Caco-2 (cell line): ENCODE measurements around the gene MRPS18A. TPM values are rescaled to one million over a fixed set of nuclear protein-coding genes. Genes with fewer than 3 reads are reported as not detected.

Source experiments
- BruUV-seq: library from RNA; stranded (reverse); fragments of 400-500 nt; replicated peaks from 2 replicates; lab custom pipeline; 2021; lab: Mats Ljungman, UMichigan
- CTCF ChIA-PET: fragments of 300-600 bp; sonication (Branson Sonifier 250); formaldehyde crosslinking; loops from one replicate; lab custom pipeline; 2022; ENCODE audit warnings: antibody characterized with exemption; lab: Charles Lee
- POLR2A ChIA-PET: fragments of 300-600 bp; sonication (Branson Sonifier 250); formaldehyde crosslinking; loops from one replicate; lab custom pipeline; 2022; ENCODE audit warnings: antibody characterized with exemption; lab: Charles Lee
- DNase-seq, 2 experiments: peaks; one replicate each; pipeline versions ENCODE4 v3.0.0 to v3.0.0-alpha.2; 2020 to 2022
- H3K27me3 ChIP-seq: replicated peaks from 2 replicates; pipeline ENCODE4 v1.6.0; 2011; ENCODE audit warnings: low read length; ENCODE audit not compliant: control insufficient read depth, insufficient read depth
- H3K36me3 ChIP-seq: 2 replicates; pipeline ENCODE4 v1.5.1; 2011; ENCODE audit warnings: low read length; ENCODE audit not compliant: control insufficient read depth, insufficient read depth
- H3K4me1 ChIP-seq: fragments of 250-450 bp; sonication (Bioruptor Pico); 2 replicates; pipeline ENCODE4 v1.5.1; 2020; ENCODE audit warnings: mild to moderate bottlenecking
- H3K4me3 ChIP-seq: 2 replicates; pipeline ENCODE4 v1.5.1; 2011; ENCODE audit warnings: low read depth, mild to moderate bottlenecking, control low read depth, low read length
- H3K9me3 ChIP-seq: fragments of 250-450 bp; sonication (Bioruptor Pico); 2 replicates; pipeline ENCODE4 v1.5.1; 2020; ENCODE audit warnings: mild to moderate bottlenecking, moderate library complexity
- H3K27ac Mint-ChIP-seq: one replicate; pipeline ENCODE4 v1.8.0; 2022; ENCODE audit warnings: mixed read lengths; ENCODE audit not compliant: unreplicated experiment
- H3K27me3 Mint-ChIP-seq: one replicate; pipeline ENCODE4 v1.8.0; 2022; ENCODE audit warnings: mixed read lengths; ENCODE audit not compliant: insufficient read depth, unreplicated experiment
- H3K36me3 Mint-ChIP-seq: one replicate; pipeline ENCODE4 v1.8.0; 2022; ENCODE audit warnings: mild to moderate bottlenecking, mixed read lengths; ENCODE audit not compliant: insufficient read depth, unreplicated experiment
- H3K4me1 Mint-ChIP-seq: one replicate; pipeline ENCODE4 v1.8.0; 2022; ENCODE audit warnings: low read depth, mixed read lengths; ENCODE audit not compliant: unreplicated experiment
- H3K4me3 Mint-ChIP-seq: one replicate; pipeline ENCODE4 v1.8.0; 2022; ENCODE audit warnings: mild to moderate bottlenecking, moderate library complexity, mixed read lengths; ENCODE audit not compliant: unreplicated experiment
- H3K9me3 Mint-ChIP-seq: one replicate; pipeline ENCODE4 v1.8.0; 2022; ENCODE audit warnings: mixed read lengths; ENCODE audit not compliant: unreplicated experiment
- CTCF ChIP-seq, 2 experiments: fragments of 200-600 bp in 1 of 2; IDR thresholded peaks; 1 replicate in 1 of 2; 2 replicates in 1 of 2; pipeline versions ENCODE4 v1.5.1 to v1.8.0; 2011 to 2022; ENCODE audit warnings: antibody characterized with exemption in 1 of 2, control low read depth in 1 of 2, inconsistent platforms in 1 of 2, low read depth in 1 of 2, low read length in 1 of 2, mild to moderate bottlenecking in 1 of 2, moderate library complexity in 1 of 2; ENCODE audit not compliant: insufficient read depth in 1 of 2, severe bottlenecking in 1 of 2, unreplicated experiment in 1 of 2
- intact Hi-C: fragments of 100-400 bp; cut with micrococcal nuclease; formaldehyde crosslinking; loops from one replicate; pipeline ENCODE4 v1.10.0; 2022; ENCODE audit not compliant: unreplicated experiment
- total RNA-seq: library from RNA; stranded (reverse); gene quantifications from 2 replicates; pipeline ENCODE4 v1.2.3, GENCODE V29; 2022

Gene MRPS18A
- total RNA-seq, 1 experiment from 2014 or later: 66.7 TPM

GRCh38 chr6:43621836-43622180 is 65.8 kb downstream of the MRPS18A start:
- ChIA-PET POLR2A (no interaction called here), CTCF (no interaction called here)
- Histone ChIP-seq H3K36me3 (peaks cover 3% of the 10 kb centered on the region), H3K27me3 (no peaks in the 10 kb centered on the region), H3K4me1 (no peaks in the 10 kb centered on the region), H3K4me3 (no peak overlapping the region), H3K9me3 (no peaks in the 10 kb centered on the region)
- H3K36me3 Mint-ChIP-seq: peaks cover 34% of the 10 kb centered on the region
- TF ChIP-seq CTCF (IDR thresholded peaks at IDR 0.05; ENCODE audit: insufficient read depth in 1 of 2, low read depth in 1 of 2, low read length in 1 of 2, severe bottlenecking in 1 of 2, unreplicated experiment in 1 of 2): no peak
- no TSS peak for BruUV-seq
- intact Hi-C loops: no loop called here
- H3K9me3 Mint-ChIP-seq: no peaks in the 10 kb centered on the region
- H3K4me3 Mint-ChIP-seq: no peak overlapping the region
- H3K27me3 Mint-ChIP-seq: no peaks in the 10 kb centered on the region
- DNase-seq: no peak
- no peak overlapping the region for H3K27ac Mint-ChIP-seq
- H3K4me1 Mint-ChIP-seq: peaks cover under 1% of the 10 kb centered on the region

Other genes starting within 250 kb of the MRPS18A start
- gene DLK2, start 232.2 kb downstream of the MRPS18A start, total RNA-seq: 0.75 and 1.2 TPM in 2 replicates
- gene TJAP1, start 210.2 kb downstream of the MRPS18A start, total RNA-seq: 34.0 and 39.4 TPM in 2 replicates
- 0.14 and 0.19 TPM in 2 replicates for gene LRRC73, start 177.4 kb downstream of the MRPS18A start, total RNA-seq
- gene YIPF3, start 170.9 kb downstream of the MRPS18A start, total RNA-seq: 83.3 and 99.8 TPM in 2 replicates
- 43.7 and 45.1 TPM in 2 replicates for gene POLR1C, start 170.7 kb downstream of the MRPS18A start, total RNA-seq
- gene XPO5, start 111.8 kb downstream of the MRPS18A start, total RNA-seq: 79.3 and 93.4 TPM in 2 replicates
- 12.3 and 14.2 TPM in 2 replicates for gene POLH, start 111.6 kb downstream of the MRPS18A start, total RNA-seq
- 44.2 and 47.2 TPM in 2 replicates for gene GTPBP2, start 58.5 kb downstream of the MRPS18A start, total RNA-seq
- 33.1 and 33.5 TPM in 2 replicates for gene MAD2L1BP, start 52.0 kb downstream of the MRPS18A start, total RNA-seq
- gene RSPH9, start 42.8 kb downstream of the MRPS18A start, total RNA-seq: not detected in 2 replicates
- 172 and 174 TPM in 2 replicates for gene VEGFA, start 82.4 kb upstream of the MRPS18A start, total RNA-seq